Suprapubic skin (tissue), 4 donors: ENCODE data around the gene ATG4A. TPM values are rescaled to one million over a fixed set of nuclear protein-coding genes. Genes with fewer than 3 reads are reported as not detected.

Source experiments
- DNase-seq, 2 donors: peaks; one replicate each; pipeline ENCODE4 v3.0.0-alpha.2; 2019; ENCODE audit warnings: low spot score in 2 of 2
- H3K27ac ChIP-seq: fragments of 200-600 bp; sonication (generic); one replicate; pipeline ENCODE4 v1.5.1; 2019
- H3K27me3 ChIP-seq: fragments of 200-600 bp; sonication (generic); one replicate; pipeline ENCODE4 v1.5.1; 2019
- H3K36me3 ChIP-seq: fragments of 200-600 bp; sonication (generic); one replicate; pipeline ENCODE4 v1.5.1; 2019
- H3K4me1 ChIP-seq: fragments of 200-600 bp; sonication (generic); one replicate; pipeline ENCODE4 v1.5.1; 2019
- H3K4me3 ChIP-seq: fragments of 200-600 bp; sonication (generic); one replicate; pipeline ENCODE4 v1.5.1; 2019; ENCODE audit warnings: mild to moderate bottlenecking
- H3K9me3 ChIP-seq: fragments of 200-600 bp; sonication (generic); one replicate; pipeline ENCODE4 v1.5.1; 2019
- CTCF ChIP-seq, 2 donors: fragments of 200-600 bp in 1 of 2; fragments of 450-650 bp in 1 of 2; sonication (generic) in 1 of 2; IDR thresholded peaks; one replicate each; pipeline ENCODE4 v1.5.1; 2016 to 2019; ENCODE audit warnings: antibody characterized with exemption in 2 of 2, mild to moderate bottlenecking in 1 of 2, moderate library complexity in 1 of 2
- EP300 ChIP-seq: sonication (generic); formaldehyde crosslinking; IDR thresholded peaks from one replicate; pipeline ENCODE4 v1.6.1; 2017; ENCODE audit warnings: antibody characterized with exemption
- POLR2A ChIP-seq, 2 donors: fragments of 450-650 bp; IDR thresholded peaks; one replicate each; pipeline ENCODE4 v1.6.1; 2017; ENCODE audit warnings: antibody characterized with exemption in 2 of 2, mild to moderate bottlenecking in 2 of 2, moderate library complexity in 2 of 2
- POLR2AphosphoS5 ChIP-seq, 3 donors: sonication (generic); formaldehyde crosslinking; IDR thresholded peaks; one replicate each; pipeline ENCODE4 v1.6.1; 2017; ENCODE audit warnings: antibody characterized with exemption in 3 of 3
- WGBS: methylation state at CpG from one replicate; pipeline ENCODE4 v1.1.5; 2018; 5-methylcytosine and 5-hydroxymethylcytosine counted together
- total RNA-seq, 4 donors: library from RNA; depleted of rRNA; stranded (reverse); fragments of >200 nt; gene quantifications; one replicate each; pipeline ENCODE4 v1.1.0, GENCODE V29; 2016

The ATG4A gene
- total RNA-seq, 4 donors from 2014 or later = 9.6 to 14.1 (median 12.7) TPM

GRCh38 chrX:108127152-108127551 is 35.6 kb downstream of the ATG4A start:
- no peaks in the 10 kb centered on the region for H3K27me3 ChIP-seq
- DNase-seq = no peak
- no peak overlapping the region for H3K4me3 ChIP-seq
- H3K9me3 ChIP-seq = no peaks in the 10 kb centered on the region
- H3K4me1 ChIP-seq = peaks cover 5% of the 10 kb centered on the region
- WGBS = 78% methylated on average over 4 of the region's 4 CpGs
- no peak overlapping the region for H3K27ac ChIP-seq
- no peak for TF ChIP-seq EP300
- TF ChIP-seq POLR2AphosphoS5 (IDR thresholded peaks at IDR 0.05) = no peak
- no peak for TF ChIP-seq POLR2A (IDR thresholded peaks at IDR 0.05)
- TF ChIP-seq CTCF (IDR thresholded peaks at IDR 0.05) = no peak
- H3K36me3 ChIP-seq = no peaks in the 10 kb centered on the region

GRCh38 chrX:108130889-108131288 is 39.3 kb downstream of the ATG4A start:
- Histone ChIP-seq H3K4me3 (no peak overlapping the region), H3K9me3 (no peaks in the 10 kb centered on the region), H3K27ac (no peak overlapping the region), H3K27me3 (no peaks in the 10 kb centered on the region), H3K36me3 (peaks cover 10% of the 10 kb centered on the region), H3K4me1 (no peaks in the 10 kb centered on the region)
- no peak for TF ChIP-seq POLR2AphosphoS5 (IDR thresholded peaks at IDR 0.05)
- no peak for TF ChIP-seq EP300
- TF ChIP-seq CTCF (IDR thresholded peaks at IDR 0.05) = no peak
- TF ChIP-seq POLR2A (IDR thresholded peaks at IDR 0.05) = no peak
- WGBS = 88% methylated on average over 1 of the region's 1 CpG
- DNase-seq = no peak

DNA sequence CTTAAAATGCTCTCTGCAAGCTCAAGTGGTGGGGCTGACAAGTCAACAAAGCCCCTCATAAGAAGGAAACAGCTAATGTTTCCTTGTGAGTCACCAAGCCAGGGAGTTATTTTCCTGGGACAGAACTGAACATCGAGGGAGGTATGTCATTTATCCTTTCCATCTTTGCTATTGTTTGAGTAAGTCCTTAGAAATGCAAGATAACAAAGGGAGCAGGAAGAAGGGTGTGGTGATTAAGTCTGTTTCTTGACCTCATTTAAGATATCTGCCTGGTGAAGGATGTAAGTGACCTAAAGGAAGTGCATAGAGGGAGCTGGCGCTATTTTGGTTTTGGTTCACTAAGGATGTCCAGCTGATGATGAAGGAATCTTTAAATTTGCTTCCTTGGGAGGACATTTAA is 39.9 kb downstream of the ATG4A start:
- Histone ChIP-seq H3K27ac (no peak overlapping the region), H3K4me3 (no peak overlapping the region), H3K9me3 (no peaks in the 10 kb centered on the region), H3K27me3 (no peaks in the 10 kb centered on the region), H3K4me1 (no peaks in the 10 kb centered on the region), H3K36me3 (peaks cover 10% of the 10 kb centered on the region)
- DNase-seq = no peak
- TF ChIP-seq CTCF (IDR thresholded peaks at IDR 0.05) = no peak
- TF ChIP-seq EP300 = no peak
- TF ChIP-seq POLR2AphosphoS5 (IDR thresholded peaks at IDR 0.05) = no peak
- no peak for TF ChIP-seq POLR2A (IDR thresholded peaks at IDR 0.05)
- 74% methylated on average over 2 of the region's 2 CpGs for WGBS

DNA sequence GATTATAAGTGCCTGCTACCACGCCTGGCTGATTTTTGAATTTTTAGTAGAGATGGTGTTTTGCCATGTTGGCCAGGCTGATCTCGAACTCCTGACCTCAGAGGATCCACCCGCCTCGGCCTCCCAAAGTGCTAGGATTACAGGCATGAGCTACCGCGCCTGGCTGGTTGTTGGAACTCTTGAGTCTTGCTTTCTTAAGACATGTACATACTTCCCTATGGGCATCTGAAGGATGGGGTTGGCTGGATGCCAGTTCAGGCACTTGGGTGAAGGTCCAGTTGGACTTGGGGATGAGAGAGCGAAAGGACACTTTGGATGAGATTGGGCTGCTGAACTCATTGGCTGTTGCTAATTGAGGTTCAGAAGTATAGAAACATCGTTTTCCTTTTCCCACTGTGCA is 40.5 kb downstream of the ATG4A start:
- H3K27ac ChIP-seq = no peak overlapping the region
- H3K27me3 ChIP-seq = no peaks in the 10 kb centered on the region
- WGBS = 89% methylated on average over 8 of the region's 8 CpGs
- H3K36me3 ChIP-seq = peaks cover 10% of the 10 kb centered on the region
- no peaks in the 10 kb centered on the region for H3K9me3 ChIP-seq
- DNase-seq = no peak
- TF ChIP-seq POLR2AphosphoS5 (IDR thresholded peaks at IDR 0.05) = no peak
- no peak for TF ChIP-seq CTCF (IDR thresholded peaks at IDR 0.05)
- TF ChIP-seq POLR2A (IDR thresholded peaks at IDR 0.05) = no peak
- TF ChIP-seq EP300 = no peak
- H3K4me1 ChIP-seq = no peaks in the 10 kb centered on the region
- H3K4me3 ChIP-seq = no peak overlapping the region

DNA sequence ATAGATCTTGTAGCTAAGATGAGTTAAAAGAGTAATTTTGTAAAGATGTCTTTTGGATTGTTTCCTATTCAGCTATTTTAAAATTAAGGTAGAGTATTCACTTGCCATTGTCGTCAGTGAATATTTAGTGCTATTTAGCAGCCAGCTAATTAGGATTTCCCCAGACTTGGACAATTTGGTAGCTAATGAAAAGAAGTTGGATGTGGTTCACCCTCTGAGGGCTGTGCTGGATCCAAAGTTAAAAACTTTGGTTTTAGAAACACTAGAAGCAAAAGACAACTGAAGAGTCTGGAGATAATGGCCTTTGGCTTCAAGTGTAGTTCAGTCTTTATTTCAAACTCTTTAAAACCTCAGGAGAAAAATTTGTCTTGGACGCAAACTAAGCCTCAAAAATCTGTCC is 41.3 kb downstream of the ATG4A start:
- no peak for DNase-seq
- no peak overlapping the region for H3K4me3 ChIP-seq
- H3K9me3 ChIP-seq = no peaks in the 10 kb centered on the region
- no peaks in the 10 kb centered on the region for H3K4me1 ChIP-seq
- TF ChIP-seq EP300 (no peak), CTCF (IDR thresholded peaks at IDR 0.05) (no peak), POLR2AphosphoS5 (IDR thresholded peaks at IDR 0.05) (no peak), POLR2A (IDR thresholded peaks at IDR 0.05) (no peak)
- peaks cover 12% of the 10 kb centered on the region for H3K36me3 ChIP-seq
- H3K27ac ChIP-seq = no peak overlapping the region
- 71% methylated on average over 2 of the region's 2 CpGs for WGBS
- no peaks in the 10 kb centered on the region for H3K27me3 ChIP-seq
